HUES64 (cell line): ENCODE data around the gene SLC35F4.

ENCODE experiments used
- H3K27ac ChIP-seq: 2 replicates; pipeline ENCODE4 v1.7.0; 2013; ENCODE audit warnings: low read depth, low read length, inconsistent platforms
- H3K27me3 ChIP-seq: 2 replicates; pipeline ENCODE4 v1.6.1; 2013; ENCODE audit warnings: mild to moderate bottlenecking, low read length; ENCODE audit not compliant: insufficient read depth
- H3K36me3 ChIP-seq: 2 replicates; pipeline ENCODE4 v1.6.1; 2013; ENCODE audit warnings: mild to moderate bottlenecking, low read length; ENCODE audit not compliant: insufficient read depth
- H3K4me1 ChIP-seq: 2 replicates; pipeline ENCODE4 v1.6.1; 2013; ENCODE audit warnings: mild to moderate bottlenecking, low read length, moderate library complexity; ENCODE audit not compliant: insufficient read depth
- H3K4me3 ChIP-seq: 2 replicates; pipeline ENCODE4 v1.5.1; 2013; ENCODE audit warnings: mild to moderate bottlenecking, low read length, moderate library complexity
- H3K9ac ChIP-seq: 2 replicates; pipeline ENCODE4 v1.6.1; 2013; ENCODE audit warnings: mild to moderate bottlenecking, low read depth, low read length
- H3K9me3 ChIP-seq: 2 replicates; pipeline ENCODE4 v1.6.1; 2013; ENCODE audit warnings: low read depth, low read length; ENCODE audit not compliant: insufficient read depth
- WGBS: fragments of 150-250, 120-280 bp; methylation state at CpG from one replicate; pipeline ENCODE4 v1.1.7; 2013; ENCODE audit warnings: missing lambda C conversion rate; 5-methylcytosine and 5-hydroxymethylcytosine counted together

Gene SLC35F4

GRCh38 chr14:57526942-57527341 lies 338.9 kb downstream of the SLC35F4 start:
- no peaks in the 10 kb centered on the region for H3K27me3 ChIP-seq
- WGBS, result 58% methylated on average over 3 of the region's 3 CpGs

GRCh38 chr14:57519043-57519442 lies 346.8 kb downstream of the SLC35F4 start:
- H3K27ac ChIP-seq, result no peak overlapping the region
- no peaks in the 10 kb centered on the region for H3K9me3 ChIP-seq
- H3K27me3 ChIP-seq, result no peaks in the 10 kb centered on the region

More at GRCh38 chr14:57526942-57527341, 338.9 kb downstream of the SLC35F4 start:
- Histone ChIP-seq H3K27ac (no peak overlapping the region), H3K9me3 (no peaks in the 10 kb centered on the region), H3K9ac (no peak overlapping the region), H3K36me3 (no peaks in the 10 kb centered on the region), H3K4me3 (no peak overlapping the region), H3K4me1 (no peaks in the 10 kb centered on the region)

More at GRCh38 chr14:57519043-57519442, 346.8 kb downstream of the SLC35F4 start:
- Histone ChIP-seq H3K36me3 (no peaks in the 10 kb centered on the region), H3K4me1 (no peaks in the 10 kb centered on the region), H3K9ac (no peak overlapping the region), H3K4me3 (no peak overlapping the region)
